ENCODE data around the gene ETFBKMT. TPM values are rescaled to one million over a fixed set of nuclear protein-coding genes. Genes with fewer than 3 reads are reported as not detected.

Gene ETFBKMT
- 4.4 and 5.1 TPM in 2 replicates for total RNA-seq

GRCh38 chr12:31659087-31659942 is at the start of gene ETFBKMT:
TSS of gene ETFBKMT (plus strand) at chr12:31659688. CDS start at chr12:31661954, 2,266 bp downstream.

Other genes with a start within 250 kb of the ETFBKMT start
- gene DENND5B, start 68.6 kb upstream of the ETFBKMT start, total RNA-seq, result 18.3 and 22.1 TPM in 2 replicates
- gene AMN1, start 69.3 kb downstream of the ETFBKMT start, total RNA-seq, result 4.2 and 6.0 TPM in 2 replicates

All from hair follicle dermal papilla cell (primary cell).